ENCODE measurements around the gene TSGA10.
A peak's percentile ranks its signal among the peaks of the same experiment; 100 is the strongest.

TSGA10 gene

GRCh38 chr2:99104006-99104405 lies 50.7 kb downstream of the TSGA10 start:
- H3K27me3 ChIP-seq (ENCODE audit: insufficient read depth, low read length, poor library complexity), result no peaks in the 10 kb centered on the region
- DNase-seq, result no peak
- H3K9ac ChIP-seq (ENCODE audit: low read length), result no peak overlapping the region
- no peaks in the 10 kb centered on the region for H3K36me3 ChIP-seq (ENCODE audit: control insufficient read depth, insufficient read depth, low read length)
- no peaks in the 10 kb centered on the region for H3K79me2 ChIP-seq (ENCODE audit: control insufficient read depth, insufficient read depth, low read length)
- no CpG with 5 or more reads among the region's 2 CpGs for WGBS (ENCODE audit: extremely low coverage, insufficient coverage, low lambda C conversion rate)
- H4K8ac ChIP-seq (ENCODE audit: low read depth, low read length), result no peak overlapping the region
- no peak overlapping the region for H4K5ac ChIP-seq (ENCODE audit: low read length)
- H3K4ac ChIP-seq (ENCODE audit: low read depth, low read length), result no peak overlapping the region
- no peak overlapping the region for H3K27ac ChIP-seq (ENCODE audit: low read depth, low read length)
- no peak overlapping the region for H2BK15ac ChIP-seq (replicated peaks; ENCODE audit: low read depth)
- H3K56ac ChIP-seq (ENCODE audit: low read length), result no peak overlapping the region
- no peak overlapping the region for H2BK5ac ChIP-seq (ENCODE audit: low read length)
- no peak overlapping the region for H3K4me3 ChIP-seq (ENCODE audit: low read length)
- H2BK120ac ChIP-seq (ENCODE audit: low read depth, low read length), result no peak overlapping the region
- no peak overlapping the region for H3K23ac ChIP-seq (ENCODE audit: low read length)
- H3K79me1 ChIP-seq (ENCODE audit: low read length), result no peaks in the 10 kb centered on the region
- H3K18ac ChIP-seq (ENCODE audit: low read length), result no peak overlapping the region
- H2AK5ac ChIP-seq (ENCODE audit: low read length), result no peak overlapping the region
- H3K4me1 ChIP-seq (ENCODE audit: control insufficient read depth, low read depth, low read length), result no peaks in the 10 kb centered on the region
- H3K4me2 ChIP-seq (ENCODE audit: low read length), result no peak overlapping the region

GRCh38 chr2:99101697-99102096 lies 53.0 kb downstream of the TSGA10 start:
- Histone ChIP-seq H3K23ac (ENCODE audit: low read length) (no peak overlapping the region), H3K56ac (ENCODE audit: low read length) (no peak overlapping the region), H3K27ac (ENCODE audit: low read depth, low read length) (no peak overlapping the region), H3K4me2 (ENCODE audit: low read length) (no peak overlapping the region), H3K9ac (ENCODE audit: low read length) (no peak overlapping the region), H2BK120ac (ENCODE audit: low read depth, low read length) (no peak overlapping the region), H3K4me3 (ENCODE audit: low read length) (no peak overlapping the region), H3K79me1 (ENCODE audit: low read length) (no peaks in the 10 kb centered on the region), H3K4me1 (ENCODE audit: control insufficient read depth, low read depth, low read length) (no peaks in the 10 kb centered on the region), H3K27me3 (ENCODE audit: insufficient read depth, low read length, poor library complexity) (no peaks in the 10 kb centered on the region), H2BK5ac (ENCODE audit: low read length) (no peak overlapping the region), H3K4ac (ENCODE audit: low read depth, low read length) (no peak overlapping the region), H3K79me2 (ENCODE audit: control insufficient read depth, insufficient read depth, low read length) (no peaks in the 10 kb centered on the region), H2BK15ac (replicated peaks; ENCODE audit: low read depth) (no peak overlapping the region), H4K5ac (ENCODE audit: low read length) (no peak overlapping the region), H3K18ac (ENCODE audit: low read length) (no peak overlapping the region), H4K8ac (ENCODE audit: low read depth, low read length) (no peak overlapping the region), H3K36me3 (ENCODE audit: control insufficient read depth, insufficient read depth, low read length) (no peaks in the 10 kb centered on the region), H2AK5ac (ENCODE audit: low read length) (no peak overlapping the region)
- no CpG with 5 or more reads among the region's 3 CpGs for WGBS (ENCODE audit: extremely low coverage, insufficient coverage, low lambda C conversion rate)
- no peak for DNase-seq

- Histone ChIP-seq H4K8ac (ENCODE audit: low read depth, low read length) (no peak overlapping the region), H2AK5ac (ENCODE audit: low read length) (no peak overlapping the region), H3K4me2 (ENCODE audit: low read length) (no peak overlapping the region), H3K36me3 (ENCODE audit: control insufficient read depth, insufficient read depth, low read length) (no peaks in the 10 kb centered on the region), H3K4me1 (ENCODE audit: control insufficient read depth, low read depth, low read length) (no peaks in the 10 kb centered on the region), H2BK15ac (replicated peaks; ENCODE audit: low read depth) (no peak overlapping the region), H3K79me2 (ENCODE audit: control insufficient read depth, insufficient read depth, low read length) (no peaks in the 10 kb centered on the region), H3K56ac (ENCODE audit: low read length) (no peak overlapping the region), H2BK120ac (ENCODE audit: low read depth, low read length) (no peak overlapping the region), H4K5ac (ENCODE audit: low read length) (no peak overlapping the region), H3K4ac (ENCODE audit: low read depth, low read length) (no peak overlapping the region), H3K27me3 (ENCODE audit: insufficient read depth, low read length, poor library complexity) (no peaks in the 10 kb centered on the region), H2BK5ac (ENCODE audit: low read length) (no peak overlapping the region), H3K18ac (ENCODE audit: low read length) (no peak overlapping the region), H3K9ac (ENCODE audit: low read length) (no peak overlapping the region), H3K4me3 (ENCODE audit: low read length) (no peak overlapping the region), H3K23ac (ENCODE audit: low read length) (no peak overlapping the region), H3K27ac (ENCODE audit: low read depth, low read length) (no peak overlapping the region), H3K79me1 (ENCODE audit: low read length) (no peaks in the 10 kb centered on the region)
- no peak for DNase-seq
- no CpG with 5 or more reads among the region's 1 CpG for WGBS (ENCODE audit: extremely low coverage, insufficient coverage, low lambda C conversion rate)
These were observed 58.0 kb downstream of the TSGA10 start for GRCh38 chr2:99096728-99097127.

- no peak overlapping the region for H4K8ac ChIP-seq (ENCODE audit: low read depth, low read length)
- H2BK120ac ChIP-seq (ENCODE audit: low read depth, low read length), result no peak overlapping the region
- H4K5ac ChIP-seq (ENCODE audit: low read length), result no peak overlapping the region
- no peak overlapping the region for H2BK15ac ChIP-seq (replicated peaks; ENCODE audit: low read depth)
- WGBS (ENCODE audit: extremely low coverage, insufficient coverage, low lambda C conversion rate), result no CpG with 5 or more reads among the region's 1 CpG
- no peak overlapping the region for H3K4me2 ChIP-seq (ENCODE audit: low read length)
- H3K18ac ChIP-seq (ENCODE audit: low read length), result no peak overlapping the region
- H3K36me3 ChIP-seq (ENCODE audit: control insufficient read depth, insufficient read depth, low read length), result no peaks in the 10 kb centered on the region
- H2AK5ac ChIP-seq (ENCODE audit: low read length), result no peak overlapping the region
- H3K23ac ChIP-seq (ENCODE audit: low read length), result no peak overlapping the region
- H3K4ac ChIP-seq (ENCODE audit: low read depth, low read length), result no peak overlapping the region
- no peak for DNase-seq
- H3K27me3 ChIP-seq (ENCODE audit: insufficient read depth, low read length, poor library complexity), result no peaks in the 10 kb centered on the region
- H2BK5ac ChIP-seq (ENCODE audit: low read length), result no peak overlapping the region
- no peaks in the 10 kb centered on the region for H3K79me1 ChIP-seq (ENCODE audit: low read length)
- H3K27ac ChIP-seq (ENCODE audit: low read depth, low read length), result no peak overlapping the region
- H3K56ac ChIP-seq (ENCODE audit: low read length), result no peak overlapping the region
- no peak overlapping the region for H3K9ac ChIP-seq (ENCODE audit: low read length)
- no peaks in the 10 kb centered on the region for H3K4me1 ChIP-seq (ENCODE audit: control insufficient read depth, low read depth, low read length)
- H3K4me3 ChIP-seq (ENCODE audit: low read length), result no peak overlapping the region
- H3K79me2 ChIP-seq (ENCODE audit: control insufficient read depth, insufficient read depth, low read length), result no peaks in the 10 kb centered on the region
These were observed 66.7 kb downstream of the TSGA10 start for GRCh38 chr2:99088017-99088416.

- WGBS (ENCODE audit: extremely low coverage, insufficient coverage, low lambda C conversion rate), result no CpG with 5 or more reads among the region's 1 CpG
- Histone ChIP-seq H2BK120ac (ENCODE audit: low read depth, low read length) (no peak overlapping the region), H3K56ac (ENCODE audit: low read length) (no peak overlapping the region), H3K36me3 (ENCODE audit: control insufficient read depth, insufficient read depth, low read length) (no peaks in the 10 kb centered on the region), H3K18ac (ENCODE audit: low read length) (no peak overlapping the region), H3K4ac (ENCODE audit: low read depth, low read length) (no peak overlapping the region), H3K4me2 (ENCODE audit: low read length) (no peak overlapping the region), H3K79me1 (ENCODE audit: low read length) (no peaks in the 10 kb centered on the region), H3K23ac (ENCODE audit: low read length) (no peak overlapping the region), H2BK5ac (ENCODE audit: low read length) (no peak overlapping the region), H2BK15ac (replicated peaks; ENCODE audit: low read depth) (no peak overlapping the region), H3K4me3 (ENCODE audit: low read length) (no peak overlapping the region), H3K27me3 (ENCODE audit: insufficient read depth, low read length, poor library complexity) (no peaks in the 10 kb centered on the region), H2AK5ac (ENCODE audit: low read length) (no peak overlapping the region), H3K9ac (ENCODE audit: low read length) (no peak overlapping the region), H3K27ac (ENCODE audit: low read depth, low read length) (no peak overlapping the region), H3K4me1 (ENCODE audit: control insufficient read depth, low read depth, low read length) (no peaks in the 10 kb centered on the region), H4K8ac (ENCODE audit: low read depth, low read length) (no peak overlapping the region), H3K79me2 (ENCODE audit: control insufficient read depth, insufficient read depth, low read length) (no peaks in the 10 kb centered on the region), H4K5ac (ENCODE audit: low read length) (no peak overlapping the region)
- DNase-seq, result no peak
These were observed 68.4 kb downstream of the TSGA10 start for GRCh38 chr2:99086385-99086784.

GRCh38 chr2:99085421-99085820 lies 69.3 kb downstream of the TSGA10 start:
- no peaks in the 10 kb centered on the region for H3K79me1 ChIP-seq (ENCODE audit: low read length)
- no peak overlapping the region for H3K4ac ChIP-seq (ENCODE audit: low read depth, low read length)
- no peak overlapping the region for H3K56ac ChIP-seq (ENCODE audit: low read length)
- no peak overlapping the region for H2BK5ac ChIP-seq (ENCODE audit: low read length)
- no peak overlapping the region for H2BK15ac ChIP-seq (replicated peaks; ENCODE audit: low read depth)
- H3K4me3 ChIP-seq (ENCODE audit: low read length), result no peak overlapping the region
- no peaks in the 10 kb centered on the region for H3K4me1 ChIP-seq (ENCODE audit: control insufficient read depth, low read depth, low read length)
- H2BK120ac ChIP-seq (ENCODE audit: low read depth, low read length), result no peak overlapping the region
- no peak overlapping the region for H3K18ac ChIP-seq (ENCODE audit: low read length)
- H3K9ac ChIP-seq (ENCODE audit: low read length), result no peak overlapping the region
- H3K23ac ChIP-seq (ENCODE audit: low read length), result no peak overlapping the region
- DNase-seq, result peak; percentile 38
- H3K36me3 ChIP-seq (ENCODE audit: control insufficient read depth, insufficient read depth, low read length), result no peaks in the 10 kb centered on the region
- H3K79me2 ChIP-seq (ENCODE audit: control insufficient read depth, insufficient read depth, low read length), result no peaks in the 10 kb centered on the region
- H4K5ac ChIP-seq (ENCODE audit: low read length), result no peak overlapping the region
- H3K27ac ChIP-seq (ENCODE audit: low read depth, low read length), result no peak overlapping the region
- no peak overlapping the region for H3K4me2 ChIP-seq (ENCODE audit: low read length)
- H4K8ac ChIP-seq (ENCODE audit: low read depth, low read length), result no peak overlapping the region
- H3K27me3 ChIP-seq (ENCODE audit: insufficient read depth, low read length, poor library complexity), result no peaks in the 10 kb centered on the region
- no CpG with 5 or more reads among the region's 2 CpGs for WGBS (ENCODE audit: extremely low coverage, insufficient coverage, low lambda C conversion rate)
- H2AK5ac ChIP-seq (ENCODE audit: low read length), result no peak overlapping the region
